SH-SY5Y (cell line): ENCODE data around the gene CFL1.

Source experiments
- GATA2 ChIP-seq: IDR thresholded peaks from 2 replicates; pipeline ENCODE4 v1.6.1; 2011; ENCODE audit warnings: mild to moderate bottlenecking, low read depth, low read length
- GATA3 ChIP-seq: IDR thresholded peaks from 2 replicates; pipeline ENCODE4 v1.6.1; 2011; ENCODE audit warnings: low read depth, mild to moderate bottlenecking, low read length, moderate library complexity

DNA sequence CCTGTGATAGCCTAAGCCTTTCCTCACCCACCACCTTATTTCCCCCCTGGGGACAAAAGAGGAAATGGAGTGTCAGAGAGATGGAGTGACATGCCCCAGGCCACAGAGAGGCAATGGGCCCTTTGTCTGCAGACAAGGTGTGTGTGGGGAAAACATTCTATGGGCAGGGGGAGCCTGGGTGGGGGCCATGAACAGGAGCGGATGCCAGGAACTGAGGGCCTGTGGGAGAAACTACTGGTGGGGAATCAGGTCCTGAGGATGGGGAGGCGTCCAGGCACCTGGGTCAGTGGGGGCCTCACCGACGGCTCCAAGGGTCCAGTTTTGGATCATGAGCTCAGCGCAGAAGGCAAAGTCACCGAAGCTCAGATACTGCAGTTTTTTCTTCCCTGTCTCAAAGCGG is 27.3 kb upstream of the CFL1 start:
- TF ChIP-seq GATA3 (no peak), GATA2 (no peak)
